SK-MEL-5 (cell line): ENCODE data around the gene SYNGR3. TPM values are rescaled to one million over a fixed set of nuclear protein-coding genes. Genes with fewer than 3 reads are reported as not detected.

Source experiments
- DNase-seq: peaks from one replicate; pipeline ENCODE4 v3.0.0-alpha.2; 2016; ENCODE audit warnings: low read depth, low spot score
- in situ Hi-C: cut with HindIII; loops from 2 replicates; pipeline ENCODE4 v1.10.0; 2016; ENCODE audit warnings: low sequenced_read_pairs, high pct_unique_total_duplicates, low pct_unique_long_range_greater_than_20kb
- total RNA-seq: library from RNA; depleted of rRNA; stranded (reverse); fragments of >200 nt; shearing (Covaris generic); gene quantifications from 2 replicates; pipeline ENCODE4 v1.2.3, GENCODE V29; 2014

Gene SYNGR3
- total RNA-seq, 1 experiment from 2014 or later: 0.37 TPM

DNA sequence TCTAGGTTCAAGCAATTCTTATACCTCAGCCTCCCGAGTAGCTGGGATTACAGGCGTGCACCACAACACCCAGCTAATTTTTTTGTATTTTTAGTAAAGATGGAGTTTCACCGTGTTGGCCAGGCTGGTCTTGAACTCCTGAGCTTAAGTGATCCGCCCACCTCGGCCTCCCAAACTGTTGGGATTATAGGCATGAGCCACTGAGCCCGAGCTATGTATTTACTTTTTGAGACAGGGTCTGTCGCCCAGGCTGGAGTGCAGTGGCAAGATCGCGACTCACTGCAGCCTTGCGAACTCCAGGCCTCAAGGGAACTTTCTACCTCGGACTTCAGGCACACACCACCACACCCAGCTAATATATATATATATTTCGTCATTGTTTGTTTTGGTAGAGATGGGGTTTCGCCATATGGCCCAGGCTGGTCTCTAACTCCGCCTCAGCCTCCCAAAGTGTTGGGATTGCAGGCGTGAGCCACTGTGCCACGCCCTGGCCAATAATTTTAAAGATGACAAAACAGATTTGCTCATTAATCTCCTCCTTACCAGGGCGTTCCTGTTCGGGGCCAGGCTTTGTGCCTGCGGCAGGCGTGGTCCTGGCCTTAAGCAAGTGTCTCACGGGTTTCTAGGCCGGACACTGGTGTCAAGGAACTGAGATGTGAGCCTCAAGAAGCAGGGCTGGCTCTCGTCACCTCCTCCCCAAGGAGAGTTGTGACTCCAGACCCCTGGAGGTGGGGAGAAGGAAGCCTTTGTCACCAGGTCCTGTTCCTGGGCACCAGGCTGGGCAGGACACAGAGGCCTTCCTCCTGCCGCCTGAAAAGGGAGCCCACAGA is 25.6 kb downstream of the SYNGR3 start:
- in situ Hi-C loops: no loop called here
- no peak for DNase-seq

DNA sequence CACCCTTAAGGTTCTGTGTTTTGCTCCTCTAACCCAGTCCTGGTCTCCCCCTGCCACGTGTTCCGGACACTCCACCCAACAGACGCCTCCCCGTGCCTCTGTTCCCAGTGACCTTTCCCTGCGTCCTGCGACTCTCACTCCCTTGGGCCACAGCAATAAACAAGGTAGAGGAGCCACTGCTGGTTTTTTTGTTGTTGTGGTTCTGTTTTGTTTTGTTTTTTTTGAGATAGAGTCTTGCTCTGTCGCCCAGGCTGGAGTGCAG is 26.1 kb downstream of the SYNGR3 start:
- no peak for DNase-seq
- in situ Hi-C loops: no loop called here

DNA sequence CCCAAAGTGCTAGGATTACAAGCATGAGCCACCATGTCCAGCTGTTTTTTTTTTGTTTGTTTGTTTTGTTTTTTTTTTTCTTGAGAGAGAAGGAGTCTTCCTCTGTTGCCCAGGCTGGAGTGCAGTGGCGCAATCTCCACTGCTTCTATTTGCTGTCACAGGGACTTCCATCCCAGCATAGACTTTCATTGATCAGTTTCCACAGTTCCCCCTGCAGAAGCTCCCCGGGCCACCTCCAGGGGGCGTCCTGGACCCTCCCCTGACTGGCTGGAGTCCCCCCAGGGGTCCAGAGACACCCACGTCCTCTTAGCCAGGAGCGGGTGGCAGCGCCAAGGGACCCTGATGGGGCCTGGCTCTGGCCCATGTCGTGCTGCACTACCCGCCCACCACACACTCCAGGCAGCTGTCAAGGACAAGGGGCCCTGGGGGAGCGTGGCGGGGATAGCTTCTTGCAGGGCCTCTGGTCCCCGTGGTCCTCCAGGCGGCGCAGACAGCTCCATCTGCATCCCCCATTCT is 26.7 kb downstream of the SYNGR3 start:
- in situ Hi-C loops: no loop called here

DNA sequence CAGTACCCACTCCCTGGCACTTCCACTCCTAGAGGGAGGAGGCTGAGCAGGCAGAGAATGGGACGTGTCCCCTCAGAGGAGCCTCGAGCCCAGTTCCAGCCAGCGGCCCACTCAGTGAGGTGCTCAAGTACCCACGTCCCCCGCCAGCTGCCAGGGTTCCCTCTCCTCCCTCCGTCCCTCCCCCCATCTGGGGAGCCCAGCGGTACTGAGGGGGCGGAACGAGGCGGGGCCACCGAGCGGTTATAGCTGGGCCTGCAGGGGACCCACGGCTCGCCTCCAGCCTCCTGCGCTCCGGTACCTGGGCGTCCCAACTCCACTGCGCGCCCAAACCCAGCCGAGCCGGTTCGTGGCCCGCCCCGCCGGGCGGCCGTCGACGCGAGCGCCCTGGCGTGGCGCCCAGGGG is 29.7 kb downstream of the SYNGR3 start, which contains the start of gene NPW:
TSS of gene NPW (plus strand) at position 268 of the 403 bp plus-strand sequence.
- no peak for DNase-seq
- in situ Hi-C loops: no loop called here

More for the DNA sequence above, 26.7 kb downstream of the SYNGR3 start:
- peak; percentile 28 for DNase-seq

DNA sequence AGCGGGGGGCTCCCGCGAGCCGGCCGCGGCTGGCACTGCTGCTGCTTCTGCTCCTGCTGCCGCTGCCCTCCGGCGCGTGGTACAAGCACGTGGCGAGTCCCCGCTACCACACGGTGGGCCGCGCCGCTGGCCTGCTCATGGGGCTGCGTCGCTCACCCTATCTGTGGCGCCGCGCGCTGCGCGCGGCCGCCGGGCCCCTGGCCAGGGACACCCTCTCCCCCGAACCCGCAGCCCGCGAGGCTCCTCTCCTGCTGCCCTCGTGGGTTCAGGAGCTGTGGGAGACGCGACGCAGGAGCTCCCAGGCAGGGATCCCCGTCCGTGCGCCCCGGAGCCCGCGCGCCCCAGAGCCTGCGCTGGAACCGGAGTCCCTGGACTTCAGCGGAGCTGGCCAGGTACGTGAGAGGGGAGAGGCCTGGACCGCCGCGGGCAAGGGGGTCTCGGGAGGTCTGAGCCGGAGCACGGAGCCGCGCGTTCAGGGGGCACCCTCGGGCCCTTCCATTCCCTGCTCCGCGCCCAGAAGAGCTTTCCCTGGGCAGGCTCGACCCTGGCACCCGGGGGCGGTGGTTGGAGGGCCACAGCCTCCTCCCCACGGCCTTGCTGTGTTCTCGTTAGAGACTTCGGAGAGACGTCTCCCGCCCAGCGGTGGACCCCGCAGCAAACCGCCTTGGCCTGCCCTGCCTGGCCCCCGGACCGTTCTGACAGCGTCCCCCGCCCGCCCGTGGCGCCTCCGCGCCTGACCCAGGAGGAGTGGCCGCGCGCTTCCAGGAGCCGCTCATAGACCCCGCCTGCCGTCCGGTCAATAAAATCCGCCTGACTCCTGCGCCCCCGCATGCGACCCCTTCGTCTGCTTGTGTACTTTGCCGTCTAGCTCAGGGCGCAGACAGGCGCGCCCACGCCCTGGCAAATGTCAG is 30.4 kb downstream of the SYNGR3 start:
- DNase-seq: no peak
- in situ Hi-C loops: no loop called here

DNA sequence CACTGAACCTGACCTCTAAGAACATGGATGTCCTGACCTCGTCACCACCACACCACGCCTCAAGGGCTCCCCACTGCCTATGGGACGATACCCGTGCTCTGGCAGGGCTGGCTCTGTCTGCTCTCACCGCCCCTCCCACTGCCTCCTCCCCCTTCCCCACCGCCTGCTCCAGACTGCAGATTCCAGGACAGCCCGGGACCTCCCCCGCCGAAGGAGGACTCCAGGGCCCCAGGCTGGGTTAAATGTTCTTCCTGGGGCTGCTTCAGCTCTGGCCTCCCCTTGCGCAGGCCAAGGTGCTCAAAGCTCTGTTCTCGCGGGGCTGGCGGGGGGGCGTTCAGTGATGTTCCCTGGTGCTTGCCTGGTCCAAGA is 32.9 kb downstream of the SYNGR3 start:
- peak; percentile 55 for DNase-seq
- in situ Hi-C loops: no loop called here

DNA sequence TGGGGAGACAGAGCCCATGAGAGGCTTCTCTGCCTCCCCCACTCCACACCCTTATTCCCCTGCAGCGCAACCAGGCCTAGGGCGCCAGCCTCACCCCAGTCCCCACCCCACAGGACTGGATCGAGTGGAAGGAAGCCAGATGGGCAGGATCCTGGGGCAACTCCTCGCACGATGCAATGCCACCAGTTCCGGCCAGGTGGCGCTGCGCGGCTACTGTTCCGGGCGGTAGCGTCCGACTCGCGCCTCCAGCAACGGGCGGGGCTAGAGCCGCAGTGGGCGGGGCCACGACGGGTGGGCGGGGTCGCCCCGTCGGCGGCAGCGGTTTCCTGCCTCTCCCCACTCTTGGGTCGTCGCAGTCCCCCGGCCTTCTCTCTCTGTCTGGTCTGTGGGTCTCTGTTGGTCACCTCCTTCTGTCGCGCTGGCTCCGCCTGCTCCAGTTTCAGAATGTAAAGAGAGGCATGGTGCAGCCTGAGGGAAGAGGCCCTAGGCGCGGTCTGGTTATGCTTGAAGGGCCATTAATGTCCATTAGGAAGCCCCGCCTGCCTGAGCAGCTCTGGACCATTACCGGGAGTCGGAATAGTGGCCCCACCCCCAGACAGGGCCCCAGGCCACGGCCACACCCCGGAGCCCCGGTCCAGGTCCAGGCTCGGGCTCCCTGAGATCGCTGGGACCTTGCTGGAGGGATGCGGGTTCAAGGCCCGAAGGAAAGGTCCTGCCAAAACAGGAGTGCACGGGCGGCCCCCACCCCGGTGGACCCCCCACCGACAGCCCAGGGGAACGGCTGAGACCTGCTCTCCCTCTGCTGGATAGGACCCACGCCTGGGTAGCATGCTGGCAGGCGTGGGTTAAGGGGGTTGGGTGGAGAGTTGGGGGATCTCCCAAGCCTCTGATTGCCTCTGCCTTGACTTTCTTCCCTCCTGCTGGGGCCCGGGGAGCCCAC is 33.6 kb downstream of the SYNGR3 start:
- peak; percentile 83 for DNase-seq
- in situ Hi-C loops: no loop called here

DNA sequence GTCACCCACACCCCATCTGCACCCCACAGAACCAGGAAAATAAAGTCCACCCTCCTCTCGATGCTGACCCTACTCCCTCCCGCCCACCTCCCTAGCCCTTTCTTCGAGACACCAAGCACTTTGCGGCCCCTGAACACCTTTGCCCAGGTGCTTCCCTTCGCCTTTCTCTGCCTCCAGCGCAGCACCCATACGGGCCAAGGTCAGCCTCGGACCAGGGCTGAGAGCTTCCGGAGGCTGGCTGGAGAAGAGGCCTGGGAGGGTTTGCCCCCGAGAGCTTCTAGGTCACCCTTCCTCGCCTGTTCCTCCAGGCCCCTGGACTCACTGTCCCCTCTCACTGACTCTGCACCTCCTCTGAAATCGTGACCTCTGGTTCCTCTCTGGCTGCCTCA is 34.3 kb downstream of the SYNGR3 start:
- no peak for DNase-seq
- in situ Hi-C loops: no loop called here

DNA sequence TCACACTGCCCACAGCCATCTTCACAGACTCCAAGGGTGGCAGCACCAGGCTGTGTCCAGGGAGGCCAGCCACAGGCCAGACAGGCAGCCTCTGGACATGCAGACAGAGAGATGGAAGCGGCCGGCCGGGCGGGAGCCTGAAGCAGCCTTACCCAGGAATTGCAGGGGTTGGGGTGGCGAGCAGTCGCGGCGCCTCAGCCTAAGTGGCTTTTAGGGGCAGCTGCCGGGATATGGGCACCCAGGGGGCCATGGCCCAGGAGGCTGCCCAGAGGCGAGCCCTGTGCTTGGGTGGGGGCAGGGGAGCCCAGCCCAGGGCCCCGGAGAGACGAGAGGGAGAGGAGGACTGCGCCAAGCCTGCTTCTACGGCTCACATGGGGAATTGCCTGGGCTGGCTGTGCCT is 35.5 kb downstream of the SYNGR3 start:
- DNase-seq: no peak
- in situ Hi-C loops: no loop called here

DNA sequence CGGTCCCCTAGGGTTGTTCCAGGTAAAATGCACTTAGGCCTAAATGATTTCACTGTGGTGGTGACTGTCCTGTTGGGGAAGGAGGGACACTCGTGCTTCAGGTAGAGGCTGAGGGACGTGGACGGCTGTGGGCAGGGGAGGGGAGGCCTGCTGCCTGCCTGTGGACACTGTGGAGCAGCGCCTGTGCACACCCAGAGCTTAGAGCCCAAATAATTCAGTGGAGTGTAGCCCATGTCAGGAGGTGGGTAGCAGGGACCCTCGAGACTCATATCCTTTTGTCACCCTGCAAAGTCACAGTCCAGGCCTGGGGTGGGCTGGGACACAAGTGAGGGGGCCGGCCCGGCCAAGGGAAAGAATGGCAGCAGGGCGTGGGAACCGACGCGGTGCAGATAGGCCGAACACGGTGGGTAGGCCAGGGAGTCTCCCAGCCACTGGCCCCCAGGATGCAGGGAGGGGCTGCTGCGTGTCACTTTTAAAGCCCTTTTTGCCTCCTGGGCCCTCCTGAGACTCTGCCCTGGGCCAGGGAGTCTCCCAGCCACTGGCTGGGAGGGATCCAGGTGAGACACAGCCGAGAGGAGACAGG is 36.2 kb downstream of the SYNGR3 start:
- no peak for DNase-seq
- in situ Hi-C loops: no loop called here

DNA sequence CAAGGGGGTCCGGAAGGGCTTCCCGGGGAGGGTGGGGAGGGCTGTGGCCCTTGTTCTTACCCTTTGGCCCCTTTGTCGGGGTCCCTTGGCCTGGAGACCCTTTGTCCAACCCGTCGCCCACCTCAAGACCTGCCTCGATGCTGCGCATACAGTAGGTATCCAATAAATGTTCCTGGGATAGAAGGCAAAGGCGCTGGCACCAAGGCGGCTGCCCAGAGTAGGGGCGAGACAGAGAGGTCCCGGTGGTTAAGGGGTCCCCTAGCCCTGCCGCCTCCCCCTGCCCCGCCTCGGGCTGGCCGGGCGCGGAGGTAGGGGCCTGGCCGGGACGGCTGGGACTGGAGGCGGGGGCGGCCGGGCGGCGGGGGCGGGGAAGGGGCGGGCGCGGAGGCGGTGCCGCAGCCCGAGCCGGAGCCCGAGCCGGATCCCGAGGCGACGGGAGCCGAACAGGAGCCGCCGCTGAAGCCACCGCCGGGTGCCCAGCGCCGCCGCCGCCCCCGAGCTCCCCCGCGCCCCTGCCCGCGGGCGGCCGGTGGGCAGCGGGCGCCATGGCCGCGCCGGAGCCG is 36.8 kb downstream of the SYNGR3 start, which contains the start of gene NHERF2:
TSS of gene NHERF2 (plus strand) at position 442 of the 563 bp plus-strand sequence. CDS start at position 546, 104 bp downstream.
- peak; percentile 30 for DNase-seq
- in situ Hi-C loops: no loop called here

DNA sequence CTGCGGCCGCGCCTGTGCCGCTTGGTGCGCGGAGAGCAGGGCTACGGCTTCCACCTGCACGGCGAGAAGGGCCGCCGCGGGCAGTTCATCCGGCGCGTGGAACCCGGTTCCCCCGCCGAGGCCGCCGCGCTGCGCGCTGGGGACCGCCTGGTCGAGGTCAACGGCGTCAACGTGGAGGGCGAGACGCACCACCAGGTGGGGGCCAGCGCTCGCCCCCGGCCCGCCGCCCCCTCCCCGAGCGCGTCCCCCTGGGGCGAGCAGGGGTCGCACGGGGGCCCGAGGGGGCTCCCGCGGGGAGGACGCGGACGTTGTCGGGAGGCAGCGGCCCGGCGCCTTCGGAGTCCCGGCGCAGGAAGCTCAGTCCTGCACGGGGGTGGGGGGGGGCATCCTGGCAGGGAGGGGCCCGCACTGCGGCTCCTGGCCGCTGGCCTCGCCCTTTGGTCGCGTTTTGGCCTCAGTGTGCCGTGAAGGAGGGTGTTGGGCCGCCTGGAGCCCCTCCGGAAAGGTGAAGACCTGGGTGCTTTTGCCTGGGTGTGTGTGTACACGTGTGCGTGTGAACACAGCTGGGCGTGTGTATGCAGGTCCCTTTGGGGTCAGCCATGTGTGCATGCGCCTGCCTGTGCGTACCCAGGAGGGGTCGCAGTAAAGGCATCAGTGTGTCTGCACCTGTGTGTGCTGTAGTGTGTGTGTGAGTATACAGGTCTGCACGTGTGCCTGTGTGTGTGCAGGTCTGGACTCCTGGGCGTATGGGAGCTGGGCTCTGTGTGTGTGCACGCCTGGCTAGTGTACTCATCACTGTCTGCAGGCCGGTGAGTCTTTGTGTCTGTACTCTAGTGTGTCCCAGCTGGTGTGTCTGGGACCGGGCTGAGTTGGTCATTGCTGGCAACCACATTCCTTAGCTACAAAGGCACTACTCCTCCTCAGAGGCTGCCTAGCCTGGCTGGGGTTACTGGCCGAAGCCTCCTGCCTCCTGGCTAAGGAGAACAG is 37.5 kb downstream of the SYNGR3 start:
- in situ Hi-C loops: no loop called here
- no peak for DNase-seq

DNA sequence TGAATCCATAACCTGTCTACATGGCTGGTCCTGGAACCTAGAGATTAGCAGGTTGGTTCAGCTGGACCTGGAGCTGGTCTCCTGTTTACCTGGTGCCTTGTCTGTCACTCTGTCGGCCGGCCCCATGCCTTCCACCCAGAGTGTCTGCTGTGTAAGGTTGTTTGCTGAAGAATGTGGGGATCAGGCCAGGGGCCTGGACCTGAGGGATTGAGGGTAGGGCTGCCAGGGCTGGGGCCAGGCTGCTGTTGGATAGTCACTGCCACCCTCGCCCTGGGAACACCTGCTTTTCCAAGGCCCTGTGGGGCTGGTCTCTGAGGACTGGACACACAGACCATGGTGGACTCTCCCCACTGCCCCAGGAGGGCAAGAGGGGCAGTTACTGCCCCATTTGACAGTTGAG is 38.4 kb downstream of the SYNGR3 start:
- in situ Hi-C loops: no loop called here
- no peak for DNase-seq

DNA sequence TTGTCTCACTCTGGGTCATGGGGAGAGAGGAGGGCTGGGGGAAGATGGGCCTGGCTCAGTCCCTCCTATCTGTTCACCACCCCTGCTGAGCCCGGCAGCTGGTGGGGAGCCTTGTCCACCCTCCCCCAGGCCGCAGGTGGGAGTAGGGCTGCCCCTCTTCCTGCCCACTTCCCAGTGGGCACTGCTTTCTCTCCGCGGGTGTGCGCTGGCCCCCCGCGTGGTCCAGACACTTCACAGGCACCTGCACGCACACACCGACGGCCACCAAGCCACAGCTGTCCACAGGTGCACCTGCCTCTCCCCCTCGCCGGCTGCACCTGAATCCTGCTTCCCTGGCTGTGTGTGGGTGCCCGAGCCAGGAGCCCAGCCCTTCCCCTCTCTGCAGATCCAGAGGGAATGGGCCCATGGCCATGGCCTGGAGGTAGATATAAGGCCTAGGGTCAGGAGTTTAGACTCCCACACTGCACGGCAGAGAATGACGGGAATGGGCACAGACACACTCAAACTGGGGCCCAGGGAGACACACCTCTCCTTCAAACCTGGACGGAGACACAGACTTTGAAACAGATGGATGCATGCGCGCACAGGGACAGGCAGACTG is 39.0 kb downstream of the SYNGR3 start:
- no peak for DNase-seq
- in situ Hi-C loops: no loop called here

DNA sequence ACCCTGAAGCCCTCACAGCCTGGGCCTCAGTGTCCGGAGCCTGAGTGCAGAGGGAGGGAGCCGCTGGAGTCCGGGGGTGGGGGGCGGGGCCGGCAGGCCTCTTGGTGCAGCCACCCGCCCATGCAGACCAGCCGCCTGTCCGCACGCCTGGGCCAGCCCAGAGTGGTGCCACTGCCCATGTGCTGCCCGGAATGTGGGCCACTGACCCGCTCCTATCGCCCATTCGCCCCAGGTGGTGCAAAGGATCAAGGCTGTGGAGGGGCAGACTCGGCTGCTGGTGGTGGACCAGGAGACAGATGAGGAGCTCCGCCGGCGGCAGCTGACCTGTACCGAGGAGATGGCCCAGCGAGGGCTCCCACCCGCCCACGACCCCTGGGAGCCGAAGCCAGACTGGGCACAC is 39.6 kb downstream of the SYNGR3 start:
- DNase-seq: no peak
- in situ Hi-C loops: no loop called here

DNA sequence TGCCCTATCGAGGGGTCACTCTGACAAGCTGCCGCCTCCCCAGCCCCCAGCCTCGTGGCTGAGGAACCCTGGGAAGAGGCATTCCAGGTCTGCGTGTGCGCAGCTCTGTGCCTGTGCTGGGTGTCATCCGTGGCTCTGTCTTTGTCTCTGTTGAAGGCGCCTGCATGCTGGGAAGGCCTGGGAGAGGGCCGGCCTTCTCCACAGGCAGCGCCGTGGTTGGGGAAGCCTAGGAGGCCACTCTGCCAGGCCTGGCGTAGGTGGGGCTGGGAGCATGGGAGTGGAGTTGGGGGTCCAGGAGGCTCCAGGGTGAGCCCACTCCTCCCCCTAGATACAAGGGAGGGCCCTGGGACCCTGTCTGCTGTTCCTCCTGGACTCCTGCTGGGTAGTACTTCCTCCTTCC is 40.3 kb downstream of the SYNGR3 start:
- DNase-seq: no peak
- in situ Hi-C loops: no loop called here
